Stomach (tissue), 9 donors: ENCODE measurements around the gene NPHP1. TPM values are rescaled to one million over a fixed set of nuclear protein-coding genes. Genes with fewer than 3 reads are reported as not detected.
"Not testable (repeated sequence)": the region's sequence is repeated elsewhere in the genome, so short reads cannot be mapped to it uniquely, and the experiment has no call there.

Source experiments
- DNase-seq, 2 donors: peaks; one replicate each; pipeline versions ENCODE4 v3.0.0 to v3.0.0-alpha.2; 2013 to 2019
- H3K27ac ChIP-seq, 5 donors: fragments of 200-600 bp in 4 of 5; sonication (generic) in 4 of 5; one replicate each; pipeline ENCODE4 v1.5.1; 2013 to 2019; ENCODE audit warnings: mild to moderate bottlenecking in 1 of 5, moderate library complexity in 1 of 5
- H3K27me3 ChIP-seq, 3 donors: fragments of 200-600 bp; sonication (generic); one replicate each; pipeline ENCODE4 v1.5.1; 2017 to 2019; ENCODE audit warnings: mixed run types in 1 of 3
- H3K36me3 ChIP-seq, 4 donors: fragments of 200-600 bp; sonication (generic); 1 replicate in 3 of 4; 2 replicates in 1 of 4; pipeline ENCODE4 v1.5.1; 2016 to 2019
- H3K4me1 ChIP-seq, 4 donors: fragments of 200-600 bp; sonication (generic); one replicate each; pipeline ENCODE4 v1.5.1; 2016 to 2019
- H3K4me3 ChIP-seq, 4 donors: fragments of 200-600 bp; sonication (generic) in 3 of 4; one replicate each; pipeline ENCODE4 v1.5.1; 2016 to 2019; ENCODE audit warnings: mild to moderate bottlenecking in 1 of 4
- H3K9me3 ChIP-seq, 4 donors: fragments of 200-600 bp; sonication (generic); one replicate each; pipeline ENCODE4 v1.5.1; 2016 to 2019
- CTCF ChIP-seq, 7 experiments: fragments of 450-650 bp in 4 of 7; fragments of 200-600 bp in 3 of 7; sonication (generic) in 3 of 7; IDR thresholded peaks; one replicate each; pipeline ENCODE4 v1.5.1; 2016 to 2019; ENCODE audit warnings: antibody characterized with exemption in 7 of 7, control low read depth in 2 of 7, mild to moderate bottlenecking in 1 of 7
- EP300 ChIP-seq: sonication (generic); formaldehyde crosslinking; IDR thresholded peaks from one replicate; pipeline ENCODE4 v1.6.1; 2017; ENCODE audit warnings: antibody characterized with exemption
- POLR2A ChIP-seq, 4 donors: fragments of 450-650 bp; IDR thresholded peaks; one replicate each; pipeline ENCODE4 v1.6.1; 2016; ENCODE audit warnings: antibody characterized with exemption in 4 of 4, control low read depth in 2 of 4, mild to moderate bottlenecking in 1 of 4, moderate library complexity in 1 of 4
- POLR2AphosphoS5 ChIP-seq, 3 donors: sonication (generic); formaldehyde crosslinking; IDR thresholded peaks; one replicate each; pipeline ENCODE4 v1.6.1; 2016; ENCODE audit warnings: antibody characterized with exemption in 3 of 3
- WGBS, 5 donors: extraction: QIAGEN DNeasy Blood & Tissue Kit in 3 of 5; methylation state at CpG; one replicate each; pipeline versions ENCODE4 v1.1.5 to v1.1.7; 2013 to 2018; 5-methylcytosine and 5-hydroxymethylcytosine counted together
- intact Hi-C: fragments of 100-400 bp; cut with DNase I; formaldehyde crosslinking; loops from one replicate; pipeline ENCODE4 v1.15.1; 2023; ENCODE audit warnings: low total_unique reads
- polyA plus RNA-seq, 3 donors: library from polyadenylated mRNA; stranded (reverse); fragments of 200-250 nt; gene quantifications; one replicate each; pipeline ENCODE4 v1.2.3, GENCODE V29; 2013
- total RNA-seq, 5 donors: library from RNA; depleted of rRNA; stranded (reverse); fragments of >200 nt; gene quantifications; one replicate each; pipeline versions ENCODE4 v1.1.0 to v1.2.3, GENCODE V29; 2014 to 2016
- donor health status: healthy with polysubstance abuse.
- donor health status: Bipolar disorder and iron deficiency.
- donor health status: healthy.

Gene NPHP1
- total and polyA plus RNA-seq, 8 donors = 0.58 to 5.5 (median 3.9) TPM; not detected in 1

- Histone ChIP-seq H3K9me3 (peaks cover 0 to 5% (median 0%) of the 10 kb centered on the region in 4 donors), H3K4me3 (no peak overlapping the region), H3K27ac (no peak overlapping the region), H3K36me3 (peaks cover 0 to 5% (median 2%) of the 10 kb centered on the region in 4 donors), H3K4me1 (peaks cover 0 to 16% (median 12%) of the 10 kb centered on the region in 4 donors), H3K27me3 (peaks cover 0 to 43% (median 4%) of the 10 kb centered on the region in 3 donors)
- no peak for DNase-seq
- WGBS, 5 donors = 76 to 82% (median 81%) methylated on average over 4 of the region's 4 CpGs
- intact Hi-C loops = no loop called here
- no peak for TF ChIP-seq CTCF (IDR thresholded peaks at IDR 0.05)
- no peak for TF ChIP-seq POLR2AphosphoS5 (IDR thresholded peaks at IDR 0.05)
- TF ChIP-seq POLR2A (IDR thresholded peaks at IDR 0.05) = no peak
- no peak for TF ChIP-seq EP300
These were observed 10.8 kb upstream of the NPHP1 start for GRCh38 chr2:110215566-110216158.

DNA sequence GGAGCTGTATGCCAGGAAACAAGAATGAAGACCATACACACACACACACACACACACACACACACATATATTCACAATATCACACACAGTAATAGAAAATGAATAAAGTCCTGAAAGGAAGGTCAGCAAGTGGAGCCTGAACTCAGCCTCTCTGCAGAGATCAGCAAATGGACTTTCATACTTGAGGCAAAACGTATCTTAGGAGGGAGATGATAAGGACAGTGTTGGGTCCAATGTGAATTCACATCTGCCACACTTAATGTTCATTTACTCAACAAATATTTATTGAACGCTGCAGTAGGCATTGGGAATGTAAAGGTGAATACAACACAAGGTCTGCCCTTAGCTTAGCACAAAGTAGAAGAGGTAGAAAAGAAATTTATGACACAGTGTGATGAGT lies 10.3 kb upstream of the NPHP1 start:
- peaks cover 0 to 22% (median 14%) of the 10 kb centered on the region in 4 donors for H3K4me1 ChIP-seq
- DNase-seq = no peak
- H3K27me3 ChIP-seq = peaks cover 0 to 39% (median 4%) of the 10 kb centered on the region in 3 donors
- H3K36me3 ChIP-seq = peaks cover 0 to 11% (median 7%) of the 10 kb centered on the region in 4 donors
- H3K27ac ChIP-seq = no peak overlapping the region
- TF ChIP-seq CTCF (IDR thresholded peaks at IDR 0.05) (no peak), EP300 (no peak), POLR2AphosphoS5 (IDR thresholded peaks at IDR 0.05) (no peak), POLR2A (IDR thresholded peaks at IDR 0.05) (no peak)
- WGBS, 5 donors = 17 to 57% (median 28%) methylated on average over 2 of the region's 2 CpGs
- intact Hi-C loops = no loop called here
- peaks cover 0 to 5% (median 0%) of the 10 kb centered on the region in 4 donors for H3K9me3 ChIP-seq
- no peak overlapping the region for H3K4me3 ChIP-seq

- DNase-seq, intact Hi-C loops, H3K4me3 ChIP-seq, H3K9me3 ChIP-seq, H3K27ac ChIP-seq: not testable (repeated sequence)
- Histone ChIP-seq H3K36me3 (peaks cover 0 to 23% (median 19%) of the 10 kb centered on the region in 4 donors), H3K4me1 (peaks cover 0 to 24% (median 14%) of the 10 kb centered on the region in 4 donors), H3K27me3 (peaks cover 0 to 23% (median 0%) of the 10 kb centered on the region in 3 donors)
- WGBS, 5 donors = 64 to 98% (median 81%) methylated on average over 3 of the region's 3 CpGs
These were observed 8.7 kb upstream of the NPHP1 start for GRCh38 chr2:110213522-110213921.

GRCh38 chr2:110211938-110212858 lies 7.4 kb upstream of the NPHP1 start, which contains the start of gene MTLN:
Gene MTLN, minus strand, starts transcription at chr2:110212547. Its CDS starts 22 bp downstream, at chr2:110212525.
- Histone ChIP-seq H3K36me3 (peaks cover 0 to 23% (median 19%) of the 10 kb centered on the region in 4 donors), H3K4me1 (peaks cover 0 to 24% (median 14%) of the 10 kb centered on the region in 4 donors), H3K27ac (peak within 1 kb of the TSS; percentile 76 to 88 (median 83)), H3K9me3 (peaks cover 0 to 5% (median 0%) of the 10 kb centered on the region in 4 donors), H3K4me3 (peak within 1 kb of the TSS; percentile 73 to 89 (median 80)), H3K27me3 (peaks cover 0 to 10% (median 0%) of the 10 kb centered on the region in 3 donors)
- DNase-seq = peak; percentile 69 to 92
- TF ChIP-seq CTCF (IDR thresholded peaks at IDR 0.05) = no peak
- TF ChIP-seq POLR2AphosphoS5 (IDR thresholded peaks at IDR 0.05) = peak; percentile 84 to 98 (median 89)
- TF ChIP-seq POLR2A (IDR thresholded peaks at IDR 0.05) = peak in 1 of 4 donors; percentile 38
- no peak for TF ChIP-seq EP300
- intact Hi-C loops = no loop called here
- WGBS, 5 donors = 1 to 9% (median 4%) methylated on average over 50 to 54 of the region's 54 CpGs
